HepG2 (cell line): ENCODE results near the gene RFXANK. TPM values are rescaled to one million over a fixed set of nuclear protein-coding genes. Genes with fewer than 3 reads are reported as not detected.

Experiments used
- ADNP ChIP-seq: sonication (generic); formaldehyde crosslinking; IDR thresholded peaks from 2 replicates; pipeline ENCODE4 v1.4.0; 2020; ENCODE audit warnings: missing genetic modification reagents
- BHLHE40 ChIP-seq: IDR thresholded peaks from 2 replicates; pipeline ENCODE4 v1.6.1; 2011; ENCODE audit warnings: low read length, improper control_type of control experiment
- FLYWCH1 ChIP-seq: sonication (generic); formaldehyde crosslinking; IDR thresholded peaks from 2 replicates; pipeline ENCODE4 v1.8.1; 2023; ENCODE audit warnings: mild to moderate bottlenecking, missing genetic modification reagents
- NR1H2 ChIP-seq: sonication (generic); formaldehyde crosslinking; IDR thresholded peaks from 2 replicates; pipeline ENCODE4 v1.8.1; 2022; ENCODE audit warnings: low read depth, missing genetic modification reagents, borderline replicate concordance
- RARG ChIP-seq: sonication (generic); formaldehyde crosslinking; IDR thresholded peaks from 2 replicates; pipeline ENCODE4 v1.4.0; 2020; ENCODE audit warnings: low read depth, mild to moderate bottlenecking, missing genetic modification reagents
- RELA ChIP-seq: sonication (generic); formaldehyde crosslinking; IDR thresholded peaks from 2 replicates; pipeline ENCODE4 v1.4.0; 2020; ENCODE audit warnings: missing genetic modification reagents
- RFX1 ChIP-seq: fragments of 450-650 bp; IDR thresholded peaks from 2 replicates; pipeline ENCODE4 v1.6.1; 2017
- SP5 ChIP-seq: IDR thresholded peaks from 2 replicates; pipeline ENCODE4 v1.6.1; 2016; ENCODE audit warnings: low read depth, borderline replicate concordance
- THAP11 ChIP-seq: IDR thresholded peaks from 2 replicates; pipeline ENCODE4 v1.6.1; 2016; ENCODE audit warnings: missing biosample characterization, missing genetic modification reagents
- XRCC5 ChIP-seq: fragments of 200-400 bp; formaldehyde crosslinking; optimal IDR thresholded peaks from 2 replicates; pipeline ENCODE3; 2017; ENCODE audit warnings: mild to moderate bottlenecking, low read length
- ZFP41 ChIP-seq: sonication (generic); formaldehyde crosslinking; IDR thresholded peaks from 2 replicates; pipeline ENCODE4 v1.4.0; 2020; ENCODE audit warnings: mild to moderate bottlenecking, missing genetic modification reagents, borderline replicate concordance
- ZMYM3 ChIP-seq: sonication (generic); formaldehyde crosslinking; IDR thresholded peaks from 2 replicates; pipeline ENCODE4 v1.5.1; 2020; ENCODE audit warnings: mild to moderate bottlenecking, missing genetic modification reagents
- ZNF17 ChIP-seq: sonication (generic); formaldehyde crosslinking; IDR thresholded peaks from 2 replicates; pipeline ENCODE4 v1.5.0; 2020; ENCODE audit warnings: mild to moderate bottlenecking, missing genetic modification reagents
- ZNF737 ChIP-seq: sonication (generic); formaldehyde crosslinking; IDR thresholded peaks from 2 replicates; pipeline ENCODE4 v1.5.0; 2020; ENCODE audit warnings: missing genetic modification reagents, mild to moderate bottlenecking, borderline replicate concordance
- ZNF792 ChIP-seq: IDR thresholded peaks from 2 replicates; pipeline ENCODE4 v1.6.1; 2016
- ZNF816 ChIP-seq: sonication (generic); formaldehyde crosslinking; IDR thresholded peaks from 2 replicates; pipeline ENCODE4 v1.8.0; 2022; ENCODE audit warnings: missing genetic modification reagents, mild to moderate bottlenecking, borderline replicate concordance
- ZSCAN9 ChIP-seq: IDR thresholded peaks from 2 replicates; pipeline ENCODE4 v1.6.1; 2016; ENCODE audit warnings: borderline replicate concordance
- polyA plus RNA-seq, 8 experiments: library from polyadenylated mRNA; depleted of rRNA in 3 of 8; stranded (reverse) in 7 of 8; unstranded in 1 of 8; fragments of >200 nt; fragmentation: Illumina TruSeq in 4 of 8; extraction: Trizol in 4 of 8; gene quantifications; 2 replicates each; pipeline versions ENCODE4 v1.2.1 to v1.2.3, GENCODE V29; 2011 to 2016; ENCODE audit warnings: low read depth in 4 of 8, missing spikeins in 1 of 8, mixed read lengths in 1 of 8; ENCODE audit not compliant: insufficient read depth in 1 of 8
- total RNA-seq, 5 experiments: library from RNA; depleted of rRNA; stranded (reverse); fragments of >200 nt; fragmentation: Illumina TruSeq; extraction: Trizol; gene quantifications; 2 replicates each; pipeline ENCODE4 v1.2.3, GENCODE V29; 2016; ENCODE audit warnings: low read depth in 1 of 5
- TF ChIP-seq, protein P1 (sequence below): sonication (generic); formaldehyde crosslinking; IDR thresholded peaks from 2 replicates; pipeline ENCODE4 v1.4.0; 2020; ENCODE audit warnings: missing genetic modification reagents
- TF ChIP-seq, protein P2 (sequence below): sonication (generic); formaldehyde crosslinking; IDR thresholded peaks from 2 replicates; pipeline ENCODE4 v1.5.0; 2020; ENCODE audit warnings: missing genetic modification reagents, mild to moderate bottlenecking, borderline replicate concordance
- TF ChIP-seq, protein P3 (sequence below): sonication (generic); formaldehyde crosslinking; conservative IDR thresholded peaks from 2 replicates; pipeline ENCODE4 v1.4.0; 2020; ENCODE audit warnings: mild to moderate bottlenecking, missing genetic modification reagents, moderate library complexity
- TF ChIP-seq, protein P4 (sequence below), 2 experiments: sonication (generic) in 1 of 2; formaldehyde crosslinking in 1 of 2; IDR thresholded peaks; 2 replicates each; pipeline versions ENCODE4 v1.4.0 to v1.6.1; 2018 to 2020; ENCODE audit warnings: missing genetic modification reagents in 2 of 2, borderline replicate concordance in 1 of 2, low read depth in 1 of 2, mild to moderate bottlenecking in 1 of 2, missing biosample characterization in 1 of 2
- TF ChIP-seq, protein P5 (sequence below): sonication (generic); formaldehyde crosslinking; conservative IDR thresholded peaks from 2 replicates; pipeline ENCODE4 v1.8.0; 2022; ENCODE audit warnings: mild to moderate bottlenecking, moderate library complexity, missing genetic modification reagents

The RFXANK gene
- total and polyA plus RNA-seq, 2 of the 13 experiments (the other 11 are each of a cell fraction or from before 2014, with no cell fraction given): 49.9 to 80.7 TPM

DNA sequence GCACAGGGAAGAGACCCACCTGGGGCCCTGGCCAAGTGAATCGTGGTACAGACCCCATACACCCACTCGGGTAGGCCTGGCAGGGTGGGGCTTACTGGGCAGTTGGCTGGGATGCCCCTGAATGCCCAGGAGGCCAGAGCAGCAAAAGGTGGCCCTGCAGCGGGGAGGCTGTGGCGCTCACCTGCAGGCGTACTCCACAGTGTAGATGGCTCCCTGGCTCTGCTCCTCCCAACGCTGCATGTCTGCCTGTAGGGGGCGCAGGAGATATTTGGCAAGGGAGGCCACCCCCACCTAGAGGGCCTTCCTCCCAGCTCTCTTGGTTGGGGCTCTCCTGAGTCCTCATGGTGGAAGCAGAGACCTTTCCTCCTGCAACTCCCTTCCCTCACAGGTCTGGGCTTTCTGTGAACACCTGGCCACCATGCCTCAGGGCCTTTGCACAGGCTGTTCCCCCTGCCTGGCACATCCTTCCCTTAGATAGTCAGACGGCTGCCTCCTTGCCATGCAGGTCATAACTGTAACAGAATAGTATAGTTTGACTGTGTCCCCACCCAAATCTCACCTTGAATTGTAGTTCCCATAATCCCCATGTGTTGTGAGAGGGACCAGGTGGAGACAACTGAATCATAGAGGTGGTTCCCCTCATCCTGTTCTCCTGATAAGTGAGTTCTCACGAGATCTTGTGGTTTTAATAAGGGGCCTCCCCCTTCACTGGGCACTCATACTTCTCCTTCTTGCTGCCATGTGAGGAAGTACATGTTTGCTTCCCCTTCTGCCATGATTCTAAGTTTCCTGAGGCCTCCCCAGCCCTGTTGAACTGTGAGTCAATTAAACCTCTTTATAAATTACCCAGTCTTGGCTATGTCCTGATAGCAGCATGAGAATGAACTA is 6.0 kb upstream of the RFXANK start (continued):
- TF ChIP-seq ZSCAN9 (CRISPR knock-in tag) (no peak), ZNF816 (CRISPR knock-in tag) (no peak), RARG (no peak), FLYWCH1 (CRISPR knock-in tag) (no peak), RFX1 (no peak), RELA (CRISPR knock-in tag) (0 out of 2 replicates have a peak, but pooled peaks have one; percentile 24), ZNF737 (no peak), NR1H2 (no peak), XRCC5 (peak; percentile 86), ADNP (CRISPR knock-in tag) (no peak), ZFP41 (CRISPR knock-in tag) (no peak), ZMYM3 (CRISPR knock-in tag) (peak; percentile 79), ZNF17 (CRISPR knock-in tag) (no peak), ZNF792 (CRISPR knock-in tag) (no peak), SP5 (CRISPR knock-in tag) (peak; percentile 30; the same call in 1 of the 2 replicates), THAP11 (CRISPR knock-in tag) (no peak), BHLHE40 (0 out of 2 replicates have a peak, but pooled peaks have one; percentile 14)
- TF ChIP-seq, protein P1, sequence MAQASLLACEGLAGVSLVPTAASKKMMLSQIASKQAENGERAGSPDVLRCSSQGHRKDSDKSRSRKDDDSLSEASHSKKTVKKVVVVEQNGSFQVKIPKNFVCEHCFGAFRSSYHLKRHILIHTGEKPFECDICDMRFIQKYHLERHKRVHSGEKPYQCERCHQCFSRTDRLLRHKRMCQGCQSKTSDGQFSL (CRISPR knock-in tag): peak; percentile 82; the same call in 1 of the 2 replicates
- TF ChIP-seq, protein P2, sequence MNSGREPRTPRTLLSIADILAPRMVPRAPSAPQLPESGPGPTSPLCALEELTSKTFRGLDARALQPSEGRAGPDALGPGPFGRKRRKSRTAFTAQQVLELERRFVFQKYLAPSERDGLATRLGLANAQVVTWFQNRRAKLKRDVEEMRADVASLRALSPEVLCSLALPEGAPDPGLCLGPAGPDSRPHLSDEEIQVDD (CRISPR knock-in tag): no peak
- TF ChIP-seq, protein P3, sequence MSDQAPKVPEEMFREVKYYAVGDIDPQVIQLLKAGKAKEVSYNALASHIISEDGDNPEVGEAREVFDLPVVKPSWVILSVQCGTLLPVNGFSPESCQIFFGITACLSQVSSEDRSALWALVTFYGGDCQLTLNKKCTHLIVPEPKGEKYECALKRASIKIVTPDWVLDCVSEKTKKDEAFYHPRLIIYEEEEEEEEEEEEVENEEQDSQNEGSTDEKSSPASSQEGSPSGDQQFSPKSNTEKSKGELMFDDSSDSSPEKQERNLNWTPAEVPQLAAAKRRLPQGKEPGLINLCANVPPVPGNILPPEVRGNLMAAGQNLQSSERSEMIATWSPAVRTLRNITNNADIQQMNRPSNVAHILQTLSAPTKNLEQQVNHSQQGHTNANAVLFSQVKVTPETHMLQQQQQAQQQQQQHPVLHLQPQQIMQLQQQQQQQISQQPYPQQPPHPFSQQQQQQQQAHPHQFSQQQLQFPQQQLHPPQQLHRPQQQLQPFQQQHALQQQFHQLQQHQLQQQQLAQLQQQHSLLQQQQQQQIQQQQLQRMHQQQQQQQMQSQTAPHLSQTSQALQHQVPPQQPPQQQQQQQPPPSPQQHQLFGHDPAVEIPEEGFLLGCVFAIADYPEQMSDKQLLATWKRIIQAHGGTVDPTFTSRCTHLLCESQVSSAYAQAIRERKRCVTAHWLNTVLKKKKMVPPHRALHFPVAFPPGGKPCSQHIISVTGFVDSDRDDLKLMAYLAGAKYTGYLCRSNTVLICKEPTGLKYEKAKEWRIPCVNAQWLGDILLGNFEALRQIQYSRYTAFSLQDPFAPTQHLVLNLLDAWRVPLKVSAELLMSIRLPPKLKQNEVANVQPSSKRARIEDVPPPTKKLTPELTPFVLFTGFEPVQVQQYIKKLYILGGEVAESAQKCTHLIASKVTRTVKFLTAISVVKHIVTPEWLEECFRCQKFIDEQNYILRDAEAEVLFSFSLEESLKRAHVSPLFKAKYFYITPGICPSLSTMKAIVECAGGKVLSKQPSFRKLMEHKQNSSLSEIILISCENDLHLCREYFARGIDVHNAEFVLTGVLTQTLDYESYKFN: no peak
- TF ChIP-seq, protein P4, sequence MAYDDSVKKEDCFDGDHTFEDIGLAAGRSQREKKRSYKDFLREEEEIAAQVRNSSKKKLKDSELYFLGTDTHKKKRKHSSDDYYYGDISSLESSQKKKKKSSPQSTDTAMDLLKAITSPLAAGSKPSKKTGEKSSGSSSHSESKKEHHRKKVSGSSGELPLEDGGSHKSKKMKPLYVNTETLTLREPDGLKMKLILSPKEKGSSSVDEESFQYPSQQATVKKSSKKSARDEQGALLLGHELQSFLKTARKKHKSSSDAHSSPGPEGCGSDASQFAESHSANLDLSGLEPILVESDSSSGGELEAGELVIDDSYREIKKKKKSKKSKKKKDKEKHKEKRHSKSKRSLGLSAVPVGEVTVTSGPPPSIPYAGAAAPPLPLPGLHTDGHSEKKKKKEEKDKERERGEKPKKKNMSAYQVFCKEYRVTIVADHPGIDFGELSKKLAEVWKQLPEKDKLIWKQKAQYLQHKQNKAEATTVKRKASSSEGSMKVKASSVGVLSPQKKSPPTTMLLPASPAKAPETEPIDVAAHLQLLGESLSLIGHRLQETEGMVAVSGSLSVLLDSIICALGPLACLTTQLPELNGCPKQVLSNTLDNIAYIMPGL (CRISPR knock-in tag; IDR thresholded peaks at IDR 0.05; ENCODE audit: borderline replicate concordance in 1 of 2, low read depth in 1 of 2): peak in 1 of 2 experiments; percentile 65; a peak in 3 of 4 replicates
- TF ChIP-seq, protein P5, sequence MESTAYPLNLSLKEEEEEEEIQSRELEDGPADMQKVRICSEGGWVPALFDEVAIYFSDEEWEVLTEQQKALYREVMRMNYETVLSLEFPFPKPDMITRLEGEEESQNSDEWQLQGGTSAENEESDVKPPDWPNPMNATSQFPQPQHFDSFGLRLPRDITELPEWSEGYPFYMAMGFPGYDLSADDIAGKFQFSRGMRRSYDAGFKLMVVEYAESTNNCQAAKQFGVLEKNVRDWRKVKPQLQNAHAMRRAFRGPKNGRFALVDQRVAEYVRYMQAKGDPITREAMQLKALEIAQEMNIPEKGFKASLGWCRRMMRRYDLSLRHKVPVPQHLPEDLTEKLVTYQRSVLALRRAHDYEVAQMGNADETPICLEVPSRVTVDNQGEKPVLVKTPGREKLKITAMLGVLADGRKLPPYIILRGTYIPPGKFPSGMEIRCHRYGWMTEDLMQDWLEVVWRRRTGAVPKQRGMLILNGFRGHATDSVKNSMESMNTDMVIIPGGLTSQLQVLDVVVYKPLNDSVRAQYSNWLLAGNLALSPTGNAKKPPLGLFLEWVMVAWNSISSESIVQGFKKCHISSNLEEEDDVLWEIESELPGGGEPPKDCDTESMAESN (CRISPR knock-in tag): no peak
